A549 (cell line): ENCODE results near the gene TSPAN5. TPM values are rescaled to one million over a fixed set of nuclear protein-coding genes. Genes with fewer than 3 reads are reported as not detected.

Experiments used
- ATAC-seq, 2 experiments: fragments of 200-7000 bp in 1 of 2; fragments of >200 bp in 1 of 2; cut with Nextera tagmentation in 1 of 2; cut with Tn5 transposase in 1 of 2; 3 replicates each; pipeline versions ENCODE4 v1.8.0 to v1.9.1; 2018 to 2020; ENCODE audit warnings: mild to moderate bottlenecking in 1 of 2, moderate library complexity in 1 of 2
- CTCF ChIA-PET: fragments of 300-600 bp; sonication (Branson Sonifier 250); formaldehyde crosslinking; extraction: SDS; loops from one replicate; lab custom pipeline; 2021; ENCODE audit warnings: antibody characterized with exemption, inconsistent platforms; lab: Yijun Ruan, JAX
- POLR2A ChIA-PET: fragments of 350-600 bp; formaldehyde crosslinking; extraction: SDS; loops from one replicate; lab custom pipeline; 2021; ENCODE audit warnings: antibody characterized with exemption, inconsistent platforms; lab: Yijun Ruan, JAX
- DNase-seq, 2 experiments: peaks; one replicate each; pipeline versions ENCODE4 v3.0.0 to v3.0.0-alpha.2; 2011 to 2016; ENCODE audit warnings: low read depth in 1 of 2, low spot score in 1 of 2
- FAIRE-seq: peaks from 2 replicates; lab custom pipeline; 2011; peaks lifted over from hg19 to GRCh38; lab: Jason Lieb, UNC
- H3K27ac ChIP-seq, 2 experiments: fragments of >200 bp; sonication (Bioruptor Twin); formaldehyde crosslinking; 3 replicates each; pipeline ENCODE4 v1.5.1; 2016 to 2017
- H3K4me1 ChIP-seq: fragments of >200 bp; sonication (Bioruptor Twin); formaldehyde crosslinking; 3 replicates; pipeline ENCODE4 v1.6.1; 2016
- H3K4me2 ChIP-seq: fragments of >200 bp; sonication (Bioruptor Twin); formaldehyde crosslinking; 3 replicates; pipeline ENCODE4 v1.6.1; 2016
- H3K4me3 ChIP-seq: fragments of >200 bp; sonication (Bioruptor Twin); formaldehyde crosslinking; 3 replicates; pipeline ENCODE4 v1.5.1; 2016
- H3K9me3 ChIP-seq: fragments of >200 bp; sonication (Bioruptor Twin); formaldehyde crosslinking; 3 replicates; pipeline ENCODE4 v1.6.1; 2016
- ATOH8 ChIP-seq: fragments of 250-450 bp; sonication (Bioruptor Pico); IDR thresholded peaks from 2 replicates; pipeline ENCODE4 v1.5.0; 2020; ENCODE audit warnings: low read depth, mild to moderate bottlenecking, moderate library complexity
- BCL3 ChIP-seq: fragments of >200 bp; sonication (Bioruptor Twin); formaldehyde crosslinking; IDR thresholded peaks from 3 replicates; pipeline ENCODE4 v1.6.1; 2016
- E2F6 ChIP-seq: IDR thresholded peaks from 2 replicates; pipeline ENCODE4 v1.6.1; 2012; ENCODE audit warnings: low read depth, borderline replicate concordance
- EHMT2 ChIP-seq: fragments of 200-600 bp; sonication (generic); IDR thresholded peaks from 2 replicates; pipeline ENCODE4 v1.6.1; 2016; ENCODE audit warnings: antibody characterized with exemption, low read depth, mild to moderate bottlenecking, moderate library complexity
- EP300 ChIP-seq, 2 experiments: fragments of >200 bp; sonication (Bioruptor Twin); formaldehyde crosslinking; IDR thresholded peaks; 2 replicates in 1 of 2; 3 replicates in 1 of 2; pipeline ENCODE4 v1.6.1; 2016 to 2017
- ESRRA ChIP-seq: fragments of 150-350 bp; IDR thresholded peaks from 2 replicates; pipeline ENCODE4 v1.6.1; 2014; ENCODE audit warnings: mild to moderate bottlenecking, low read length, borderline replicate concordance
- FOSB ChIP-seq: fragments of 250-450 bp; sonication (Bioruptor Pico); IDR thresholded peaks from 2 replicates; pipeline ENCODE4 v1.5.0; 2020; ENCODE audit warnings: mild to moderate bottlenecking, moderate library complexity
- GATA3 ChIP-seq: IDR thresholded peaks from 2 replicates; pipeline ENCODE4 v1.6.1; 2012; ENCODE audit warnings: borderline replicate concordance
- HES2 ChIP-seq: fragments of >200 bp; sonication (Bioruptor Twin); formaldehyde crosslinking; IDR thresholded peaks from 2 replicates; pipeline ENCODE4 v1.6.1; 2016
- HMGXB4 ChIP-seq: fragments of 250-450 bp; sonication (Bioruptor Pico); IDR thresholded peaks from 2 replicates; pipeline ENCODE4 v1.5.0; 2021; ENCODE audit warnings: mild to moderate bottlenecking, moderate library complexity, borderline replicate concordance
- HOXB13 ChIP-seq: fragments of 250-450 bp; sonication (Bioruptor Pico); IDR thresholded peaks from 2 replicates; pipeline ENCODE4 v1.5.0; 2020; ENCODE audit warnings: low read depth, mild to moderate bottlenecking, moderate library complexity
- HOXB5 ChIP-seq: fragments of 250-450 bp; sonication (Bioruptor Pico); IDR thresholded peaks from 2 replicates; pipeline ENCODE4 v1.5.0; 2020; ENCODE audit warnings: mild to moderate bottlenecking, moderate library complexity
- JUN ChIP-seq, 2 experiments: fragments of >200 bp; sonication (Bioruptor Twin); formaldehyde crosslinking; IDR thresholded peaks; 2 replicates in 1 of 2; 3 replicates in 1 of 2; pipeline ENCODE4 v1.6.1; 2016 to 2017
- KDM1A ChIP-seq: fragments of 200-600 bp; sonication (generic); IDR thresholded peaks from 2 replicates; pipeline ENCODE4 v1.6.1; 2016; ENCODE audit warnings: low read depth, mild to moderate bottlenecking
- KDM5A ChIP-seq: fragments of 200-600 bp; sonication (generic); IDR thresholded peaks from 2 replicates; pipeline ENCODE4 v1.6.1; 2016; ENCODE audit warnings: antibody characterized with exemption, mild to moderate bottlenecking
- MAZ ChIP-seq: fragments of 150-350 bp; IDR thresholded peaks from 2 replicates; pipeline ENCODE4 v1.6.1; 2014; ENCODE audit warnings: antibody characterized with exemption, low read depth, low read length, borderline replicate concordance
- MYC ChIP-seq: IDR thresholded peaks from 2 replicates; pipeline ENCODE4 v1.6.1; 2012; ENCODE audit warnings: mild to moderate bottlenecking, inconsistent platforms, low read length, improper control_type of control experiment, borderline replicate concordance
- NFE2L2 ChIP-seq: fragments of 150-350 bp; conservative IDR thresholded peaks from 2 replicates; pipeline ENCODE4 v1.6.1; 2014; ENCODE audit warnings: low read length
- PBX3 ChIP-seq: IDR thresholded peaks from 2 replicates; pipeline ENCODE4 v1.6.1; 2012
- PHF8 ChIP-seq: fragments of 200-600 bp; sonication (generic); IDR thresholded peaks from 2 replicates; pipeline ENCODE4 v1.6.1; 2016; ENCODE audit warnings: low read depth, mild to moderate bottlenecking, antibody characterized with exemption, moderate library complexity, borderline replicate concordance
- POLR2AphosphoS2 ChIP-seq: conservative IDR thresholded peaks from 2 replicates; pipeline ENCODE4 v1.6.1; 2012; ENCODE audit warnings: low read length, improper control_type of control experiment, inconsistent platforms
- RAD21 ChIP-seq, 2 experiments: fragments of >200 bp in 1 of 2; sonication (Bioruptor Twin) in 1 of 2; formaldehyde crosslinking in 1 of 2; IDR thresholded peaks in 1 of 2; conservative IDR thresholded peaks in 1 of 2; 2 replicates in 1 of 2; 3 replicates in 1 of 2; pipeline ENCODE4 v1.6.1; 2012 to 2018; ENCODE audit warnings: inconsistent platforms in 1 of 2
- REST ChIP-seq: fragments of 200-600 bp; sonication (generic); IDR thresholded peaks from 2 replicates; pipeline ENCODE4 v1.6.1; 2016; ENCODE audit warnings: antibody characterized with exemption, mild to moderate bottlenecking, moderate library complexity
- RNF2 ChIP-seq: fragments of 200-600 bp; sonication (generic); IDR thresholded peaks from 2 replicates; pipeline ENCODE4 v1.6.1; 2016; ENCODE audit warnings: low read depth, mild to moderate bottlenecking, antibody characterized with exemption, moderate library complexity, borderline replicate concordance
- SMC3 ChIP-seq: fragments of >200 bp; sonication (Bioruptor Twin); formaldehyde crosslinking; IDR thresholded peaks from 3 replicates; pipeline ENCODE4 v1.6.1; 2018; ENCODE audit warnings: inconsistent platforms
- WGBS: methylation state at CpG from one replicate; pipeline ENCODE4 v1.1.6; 2017; ENCODE audit errors: missing lambda C conversion rate; 5-methylcytosine and 5-hydroxymethylcytosine counted together
- polyA plus RNA-seq, 4 experiments: library from polyadenylated mRNA; depleted of rRNA in 3 of 4; stranded (reverse); fragments of >200 nt; fragmentation: RNase III in 1 of 4; extraction: RNeasy Plus Mini Kit Qiagen cat#74134 plus additional on column Dnase treatment in 1 of 4; gene quantifications; 2 replicates in 3 of 4; 3 replicates in 1 of 4; pipeline ENCODE4 v1.2.3, GENCODE V29; 2011 to 2017

Gene TSPAN5
- polyA plus RNA-seq, 2 of the 4 experiments (the other 2 are of a cell fraction), result 9.5 to 12.4 TPM

- WGBS, result 88% methylated on average over 2 of the region's 2 CpGs
- ChIA-PET CTCF (no interaction called here), POLR2A (no interaction called here)
- Histone ChIP-seq H3K27ac (no peak overlapping the region), H3K4me3 (no peak overlapping the region), H3K4me1 (peaks cover 12% of the 10 kb centered on the region), H3K9me3 (no peaks in the 10 kb centered on the region), H3K4me2 (no peak overlapping the region)
- no peak for DNase-seq
- TF ChIP-seq ESRRA (no peak), POLR2AphosphoS2 (no peak), FOSB (CRISPR knock-in tag) (no peak), HES2 (no peak), EP300 (IDR thresholded peaks at IDR 0.05) (no peak), HOXB5 (no peak), HMGXB4 (CRISPR knock-in tag) (no peak), BCL3 (no peak), HOXB13 (CRISPR knock-in tag) (no peak), E2F6 (no peak), MAZ (no peak), PBX3 (no peak), KDM5A (no peak), RNF2 (no peak)
- no peak for FAIRE-seq
- no peak for ATAC-seq
Observed at GRCh38 chr4:98502031-98502430, 156.4 kb downstream of the TSPAN5 start.

- Histone ChIP-seq H3K4me3 (no peak overlapping the region), H3K4me1 (peaks cover 6% of the 10 kb centered on the region), H3K9me3 (no peaks in the 10 kb centered on the region), H3K4me2 (no peak overlapping the region), H3K27ac (no peak overlapping the region)
- CTCF ChIA-PET, result no interaction called here
- WGBS, result 74% methylated on average over 3 of the region's 3 CpGs
- DNase-seq, result no peak
- no peak for FAIRE-seq
- POLR2A ChIA-PET, result no interaction called here
- no peak for ATAC-seq
- TF ChIP-seq KDM1A (no peak), E2F6 (no peak), NFE2L2 (no peak), MYC (no peak), POLR2AphosphoS2 (no peak), GATA3 (no peak), RAD21 (conservative IDR thresholded peaks at IDR 0.05 in 1 of 2, IDR thresholded peaks at IDR 0.05 in 1 of 2) (no peak), PHF8 (no peak), REST (no peak), PBX3 (no peak), ATOH8 (CRISPR knock-in tag) (no peak), JUN (IDR thresholded peaks at IDR 0.05) (no peak), RNF2 (no peak), SMC3 (no peak), EP300 (IDR thresholded peaks at IDR 0.05) (no peak), EHMT2 (no peak)
Observed at GRCh38 chr4:98501383-98501782, 157.0 kb downstream of the TSPAN5 start.
